GM19324 (cell line): ENCODE measurements around the gene GNAI3.

ENCODE experiments used
- ATAC-seq: cut with Tn5 transposase; IDR thresholded peaks from one replicate; pipeline ENCODE4 v1.9.1; 2021; ENCODE audit warnings: mild to moderate bottlenecking, moderate library complexity; ENCODE audit not compliant: unreplicated experiment, low FRiP score

Gene GNAI3

GRCh38 chr1:109543283-109543987 lies 5.0 kb upstream of the GNAI3 start:
- ATAC-seq = no peak

GRCh38 chr1:109543988-109544735 lies 4.3 kb upstream of the GNAI3 start:
- ATAC-seq = no peak

- ATAC-seq = no peak
These were observed 1.9 kb upstream of the GNAI3 start for GRCh38 chr1:109546311-109547109.

GRCh38 chr1:109547463-109548320 lies 723 bp upstream of the GNAI3 start:
- peak; percentile 22 for ATAC-seq

- no peak for ATAC-seq
These were observed 8.1 kb downstream of the GNAI3 start for GRCh38 chr1:109556563-109556962.

GRCh38 chr1:109557520-109557919 lies 9.1 kb downstream of the GNAI3 start:
- no peak for ATAC-seq

GRCh38 chr1:109559995-109560394 lies 11.6 kb downstream of the GNAI3 start:
- ATAC-seq = no peak

GRCh38 chr1:109564194-109564878 lies 15.9 kb downstream of the GNAI3 start:
- ATAC-seq = no peak

GRCh38 chr1:109565241-109565640 lies 16.8 kb downstream of the GNAI3 start:
- no peak for ATAC-seq

- no peak for ATAC-seq
These were observed 18.6 kb downstream of the GNAI3 start for GRCh38 chr1:109566982-109567381.

- ATAC-seq = no peak
These were observed 19.7 kb downstream of the GNAI3 start for GRCh38 chr1:109567877-109568672.

GRCh38 chr1:109569323-109569722 lies 20.9 kb downstream of the GNAI3 start:
- no peak for ATAC-seq

GRCh38 chr1:109570414-109570813 lies 22.0 kb downstream of the GNAI3 start:
- ATAC-seq = no peak

GRCh38 chr1:109573785-109574184 lies 25.4 kb downstream of the GNAI3 start:
- no peak for ATAC-seq

GRCh38 chr1:109578947-109579443 lies 30.6 kb downstream of the GNAI3 start:
- ATAC-seq = no peak

GRCh38 chr1:109579491-109579890 lies 31.1 kb downstream of the GNAI3 start:
- no peak for ATAC-seq

GRCh38 chr1:109582021-109582420 lies 33.6 kb downstream of the GNAI3 start:
- no peak for ATAC-seq

- no peak for ATAC-seq
These were observed 36.4 kb downstream of the GNAI3 start for GRCh38 chr1:109584766-109585165.

GRCh38 chr1:109586055-109586454 lies 37.6 kb downstream of the GNAI3 start:
- no peak for ATAC-seq
